Parathyroid adenoma (tissue), 2 donors: ENCODE data around the gene RGMB.

ENCODE experiments used
- H2AFZ ChIP-seq: fragments of 300-600 bp; sonication (generic); one replicate; pipeline ENCODE4 v1.7.0; 2017; ENCODE audit warnings: antibody characterized with exemption, mild to moderate bottlenecking
- H3K27ac ChIP-seq: fragments of 300-600 bp; sonication (generic); one replicate; pipeline ENCODE4 v1.7.0; 2017
- H3K27me3 ChIP-seq: fragments of 300-600 bp; sonication (generic); one replicate; pipeline ENCODE4 v1.7.0; 2017; ENCODE audit warnings: low read length; ENCODE audit not compliant: control insufficient read depth, insufficient read depth
- H3K36me3 ChIP-seq: fragments of 300-600 bp; sonication (generic); one replicate; pipeline ENCODE4 v1.7.0; 2017; ENCODE audit warnings: low read length; ENCODE audit not compliant: control insufficient read depth, insufficient read depth
- H3K4me1 ChIP-seq: fragments of 300-600 bp; sonication (generic); one replicate; pipeline ENCODE4 v1.7.0; 2017; ENCODE audit warnings: control low read depth
- H3K4me2 ChIP-seq: fragments of 300-600 bp; sonication (generic); one replicate; pipeline ENCODE4 v1.7.0; 2017; ENCODE audit warnings: low read length
- H3K4me3 ChIP-seq: fragments of 300-600 bp; sonication (generic); one replicate; pipeline ENCODE4 v1.7.0; 2017; ENCODE audit warnings: low read depth, low read length
- H3K79me2 ChIP-seq: fragments of 300-600 bp; sonication (generic); one replicate; pipeline ENCODE4 v1.7.0; 2017; ENCODE audit warnings: control low read depth
- H3K9ac ChIP-seq: fragments of 300-600 bp; sonication (generic); one replicate; pipeline ENCODE4 v1.7.0; 2017; ENCODE audit warnings: mild to moderate bottlenecking
- H3K9me3 ChIP-seq: fragments of 300-600 bp; sonication (generic); one replicate; pipeline ENCODE4 v1.7.0; 2017; ENCODE audit warnings: low read length; ENCODE audit not compliant: control insufficient read depth
- TF ChIP-seq, protein P1 (sequence below): fragments of 300-600 bp; sonication (generic); IDR thresholded peaks from one replicate; pipeline ENCODE4 v1.7.0; 2017; ENCODE audit warnings: antibody characterized with exemption, mild to moderate bottlenecking
- donor health status: primary hyperparathyroidism.

RGMB gene

DNA sequence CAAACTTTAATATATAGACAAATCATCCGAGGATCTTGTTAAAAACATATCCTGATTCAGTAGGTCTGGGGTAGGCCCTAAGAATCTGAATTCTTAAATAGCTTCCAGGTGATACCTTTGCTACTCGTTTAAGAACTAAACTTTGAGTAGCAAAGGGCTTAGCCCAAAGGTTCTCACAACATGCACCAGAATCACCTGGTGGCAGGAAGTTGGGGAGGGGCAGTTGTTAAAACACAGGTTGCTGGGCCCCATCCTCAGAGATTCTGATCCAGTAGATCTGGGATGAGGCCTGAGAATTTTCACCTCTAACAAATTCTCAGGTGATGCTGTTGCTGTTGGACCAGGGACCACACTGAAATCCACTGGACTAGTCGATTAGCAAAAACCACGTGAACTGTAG lies 20.0 kb upstream of the RGMB start:
- Histone ChIP-seq H3K9ac (no peak overlapping the region), H3K36me3 (no peaks in the 10 kb centered on the region), H3K27me3 (no peaks in the 10 kb centered on the region), H3K79me2 (no peaks in the 10 kb centered on the region), H3K9me3 (no peaks in the 10 kb centered on the region), H2AFZ (no peak overlapping the region), H3K27ac (no peak overlapping the region), H3K4me2 (no peak overlapping the region), H3K4me3 (no peak overlapping the region), H3K4me1 (no peaks in the 10 kb centered on the region)
- TF ChIP-seq, protein P1, sequence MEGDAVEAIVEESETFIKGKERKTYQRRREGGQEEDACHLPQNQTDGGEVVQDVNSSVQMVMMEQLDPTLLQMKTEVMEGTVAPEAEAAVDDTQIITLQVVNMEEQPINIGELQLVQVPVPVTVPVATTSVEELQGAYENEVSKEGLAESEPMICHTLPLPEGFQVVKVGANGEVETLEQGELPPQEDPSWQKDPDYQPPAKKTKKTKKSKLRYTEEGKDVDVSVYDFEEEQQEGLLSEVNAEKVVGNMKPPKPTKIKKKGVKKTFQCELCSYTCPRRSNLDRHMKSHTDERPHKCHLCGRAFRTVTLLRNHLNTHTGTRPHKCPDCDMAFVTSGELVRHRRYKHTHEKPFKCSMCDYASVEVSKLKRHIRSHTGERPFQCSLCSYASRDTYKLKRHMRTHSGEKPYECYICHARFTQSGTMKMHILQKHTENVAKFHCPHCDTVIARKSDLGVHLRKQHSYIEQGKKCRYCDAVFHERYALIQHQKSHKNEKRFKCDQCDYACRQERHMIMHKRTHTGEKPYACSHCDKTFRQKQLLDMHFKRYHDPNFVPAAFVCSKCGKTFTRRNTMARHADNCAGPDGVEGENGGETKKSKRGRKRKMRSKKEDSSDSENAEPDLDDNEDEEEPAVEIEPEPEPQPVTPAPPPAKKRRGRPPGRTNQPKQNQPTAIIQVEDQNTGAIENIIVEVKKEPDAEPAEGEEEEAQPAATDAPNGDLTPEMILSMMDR, result no peak

DNA sequence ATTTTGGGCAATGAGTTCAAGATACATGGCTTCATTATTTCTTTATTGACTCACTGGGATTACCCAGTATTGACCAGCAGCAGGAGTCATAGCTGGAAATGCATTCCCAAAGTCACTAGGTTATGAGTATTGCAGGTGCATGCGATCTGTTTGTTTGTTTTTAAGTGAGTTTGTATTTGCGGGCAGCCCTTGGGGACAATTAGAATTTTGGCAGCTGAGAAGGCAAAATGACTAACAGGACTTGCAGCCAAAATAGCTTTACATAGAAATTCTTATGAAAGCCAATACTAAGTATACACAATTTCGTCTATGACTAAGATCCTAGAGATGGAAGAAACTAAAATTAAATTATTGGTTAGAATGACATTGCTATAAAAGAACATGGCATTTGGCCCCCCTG lies 18.1 kb upstream of the RGMB start:
- Histone ChIP-seq H3K4me3 (no peak overlapping the region), H3K27ac (no peak overlapping the region), H3K4me2 (no peak overlapping the region), H3K9me3 (no peaks in the 10 kb centered on the region), H3K79me2 (no peaks in the 10 kb centered on the region), H3K27me3 (no peaks in the 10 kb centered on the region), H3K36me3 (no peaks in the 10 kb centered on the region), H3K4me1 (no peaks in the 10 kb centered on the region), H2AFZ (no peak overlapping the region), H3K9ac (no peak overlapping the region)
- TF ChIP-seq, protein P1, result no peak

DNA sequence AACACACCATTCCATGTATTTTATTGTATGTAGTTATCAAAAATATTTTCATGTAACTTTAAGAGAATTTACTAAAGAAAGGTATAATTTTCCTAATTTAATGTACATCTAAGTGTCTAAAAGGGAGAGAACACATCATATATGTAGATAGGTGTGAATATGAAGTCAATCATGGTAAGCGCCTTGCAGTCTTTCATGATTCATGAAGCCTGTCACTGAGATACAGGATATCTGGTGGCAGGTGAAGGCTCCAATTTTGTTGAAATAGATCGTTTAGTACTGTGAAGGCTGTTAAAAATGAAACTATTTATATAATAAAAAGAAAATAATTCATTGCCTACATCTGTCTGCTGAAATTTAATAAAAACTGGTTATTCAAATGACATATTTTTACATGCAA lies 15.5 kb upstream of the RGMB start:
- H3K79me2 ChIP-seq, result no peaks in the 10 kb centered on the region
- TF ChIP-seq, protein P1, result no peak

DNA sequence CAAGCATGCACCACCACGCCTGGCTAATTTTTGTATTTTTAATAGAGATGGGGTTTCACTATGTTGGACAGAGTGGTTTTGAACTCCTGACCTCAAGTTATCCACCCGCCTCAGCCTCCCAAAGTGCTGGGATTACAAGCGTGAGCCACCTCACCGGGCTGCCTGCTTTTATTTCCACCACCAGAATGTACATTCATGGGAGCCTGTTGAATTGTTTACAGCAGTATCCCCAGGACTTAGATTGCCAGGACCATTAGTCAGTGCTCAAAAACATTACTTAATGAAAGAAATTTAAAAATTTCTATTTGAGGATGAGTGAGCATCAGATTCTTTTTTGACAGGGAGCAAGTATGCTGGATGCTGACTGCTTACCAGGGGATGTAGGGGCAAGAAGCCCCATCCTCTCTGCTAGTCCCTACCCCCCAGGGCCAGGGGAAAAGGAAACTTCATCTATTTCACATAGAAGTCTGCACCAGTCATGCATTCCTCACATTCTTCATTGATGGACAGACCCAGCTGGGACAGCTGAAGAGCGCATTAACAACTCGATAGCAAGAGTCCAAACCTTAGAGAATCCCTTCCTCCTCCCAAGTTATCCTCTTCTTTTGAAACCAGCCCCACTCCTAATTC lies 10.3 kb upstream of the RGMB start:
- H3K9me3 ChIP-seq, result no peaks in the 10 kb centered on the region
- no peak overlapping the region for H3K27ac ChIP-seq
- H2AFZ ChIP-seq, result no peak overlapping the region
- H3K36me3 ChIP-seq, result no peaks in the 10 kb centered on the region
- H3K9ac ChIP-seq, result no peak overlapping the region
- H3K79me2 ChIP-seq, result no peaks in the 10 kb centered on the region
- no peak overlapping the region for H3K4me3 ChIP-seq
- no peak overlapping the region for H3K4me2 ChIP-seq
- H3K4me1 ChIP-seq, result no peaks in the 10 kb centered on the region
- no peaks in the 10 kb centered on the region for H3K27me3 ChIP-seq
- TF ChIP-seq, protein P1, result no peak

More for the DNA sequence above, 15.5 kb upstream of the RGMB start:
- H3K4me1 ChIP-seq, result no peaks in the 10 kb centered on the region
- no peak overlapping the region for H3K27ac ChIP-seq
- no peaks in the 10 kb centered on the region for H3K36me3 ChIP-seq
- no peaks in the 10 kb centered on the region for H3K27me3 ChIP-seq
- no peaks in the 10 kb centered on the region for H3K9me3 ChIP-seq
- H2AFZ ChIP-seq, result no peak overlapping the region
- H3K4me3 ChIP-seq, result no peak overlapping the region
- no peak overlapping the region for H3K9ac ChIP-seq
- no peak overlapping the region for H3K4me2 ChIP-seq

DNA sequence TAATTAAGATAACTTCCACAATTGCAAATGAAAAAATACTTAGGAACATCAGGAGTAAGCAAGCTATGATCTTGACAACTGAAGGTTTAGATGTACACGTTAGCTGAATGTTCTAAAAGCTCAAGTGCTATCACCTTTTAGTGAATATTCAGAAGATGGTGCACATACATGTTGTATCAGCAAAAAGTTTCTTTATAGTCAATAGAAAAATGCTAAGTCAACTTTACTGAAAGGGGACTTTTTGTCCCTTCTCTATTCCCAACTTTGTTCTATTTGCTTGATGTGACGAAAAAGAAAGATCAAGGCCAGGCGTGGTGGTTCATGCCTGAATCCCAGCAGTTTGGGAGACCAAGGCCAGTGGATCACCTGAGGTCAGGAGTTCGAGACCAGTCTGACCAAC lies 7.6 kb upstream of the RGMB start:
- H3K9me3 ChIP-seq, result no peaks in the 10 kb centered on the region
- H3K4me1 ChIP-seq, result no peaks in the 10 kb centered on the region
- no peaks in the 10 kb centered on the region for H3K36me3 ChIP-seq
- H3K79me2 ChIP-seq, result no peaks in the 10 kb centered on the region
- H2AFZ ChIP-seq, result no peak overlapping the region
- H3K4me2 ChIP-seq, result no peak overlapping the region
- no peak overlapping the region for H3K4me3 ChIP-seq
- H3K9ac ChIP-seq, result no peak overlapping the region
- no peaks in the 10 kb centered on the region for H3K27me3 ChIP-seq
- TF ChIP-seq, protein P1, result no peak
- no peak overlapping the region for H3K27ac ChIP-seq
